SK-N-MC (cell line): ENCODE measurements around the gene AGPAT3.

Experiments
- EZH2 ChIP-seq: fragments of 200-600 bp; sonication (generic); IDR thresholded peaks from one replicate; pipeline ENCODE4 v1.6.1; 2017; ENCODE audit warnings: antibody characterized with exemption
- FOXP2 ChIP-seq: optimal IDR thresholded peaks from 2 replicates; pipeline ENCODE3; 2011; ENCODE audit warnings: mild to moderate bottlenecking, moderate library complexity; ENCODE audit not compliant: insufficient read depth; ENCODE audit errors: extremely low read length, control extremely low read depth
- POLR2AphosphoS5 ChIP-seq: IDR thresholded peaks from 2 replicates; pipeline ENCODE4 v1.6.1; 2012; ENCODE audit warnings: mild to moderate bottlenecking, low read depth, low read length, borderline replicate concordance

- no peak for TF ChIP-seq EZH2
- TF ChIP-seq POLR2AphosphoS5: no peak
- no peak for TF ChIP-seq FOXP2
Observed at GRCh38 chr21:44018813-44019567, 154.0 kb downstream of the AGPAT3 start.
